Measurements from ENCODE around the gene SPANXD.

DNA sequence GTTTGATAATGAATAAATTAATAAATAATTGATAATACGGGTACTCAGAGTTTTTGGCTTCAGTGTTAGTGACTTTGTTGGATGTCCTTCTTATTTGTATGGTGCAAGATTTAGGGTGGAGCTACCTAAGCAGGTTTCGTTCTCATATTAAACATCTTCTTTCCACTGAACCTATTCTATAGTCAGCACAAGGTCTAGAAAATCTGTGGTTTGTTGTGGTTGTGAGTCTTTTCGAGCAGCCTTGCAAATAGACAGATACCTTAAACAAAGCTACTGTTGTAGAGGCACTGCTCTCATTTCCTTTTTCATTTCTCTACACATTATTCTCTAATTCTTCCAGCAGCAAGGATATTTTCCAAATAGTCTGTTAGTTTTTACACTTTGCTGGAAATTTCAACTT lies 38.1 kb upstream of the SPANXD start:
- TF ChIP-seq, protein P1, sequence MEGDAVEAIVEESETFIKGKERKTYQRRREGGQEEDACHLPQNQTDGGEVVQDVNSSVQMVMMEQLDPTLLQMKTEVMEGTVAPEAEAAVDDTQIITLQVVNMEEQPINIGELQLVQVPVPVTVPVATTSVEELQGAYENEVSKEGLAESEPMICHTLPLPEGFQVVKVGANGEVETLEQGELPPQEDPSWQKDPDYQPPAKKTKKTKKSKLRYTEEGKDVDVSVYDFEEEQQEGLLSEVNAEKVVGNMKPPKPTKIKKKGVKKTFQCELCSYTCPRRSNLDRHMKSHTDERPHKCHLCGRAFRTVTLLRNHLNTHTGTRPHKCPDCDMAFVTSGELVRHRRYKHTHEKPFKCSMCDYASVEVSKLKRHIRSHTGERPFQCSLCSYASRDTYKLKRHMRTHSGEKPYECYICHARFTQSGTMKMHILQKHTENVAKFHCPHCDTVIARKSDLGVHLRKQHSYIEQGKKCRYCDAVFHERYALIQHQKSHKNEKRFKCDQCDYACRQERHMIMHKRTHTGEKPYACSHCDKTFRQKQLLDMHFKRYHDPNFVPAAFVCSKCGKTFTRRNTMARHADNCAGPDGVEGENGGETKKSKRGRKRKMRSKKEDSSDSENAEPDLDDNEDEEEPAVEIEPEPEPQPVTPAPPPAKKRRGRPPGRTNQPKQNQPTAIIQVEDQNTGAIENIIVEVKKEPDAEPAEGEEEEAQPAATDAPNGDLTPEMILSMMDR (IDR thresholded peaks at IDR 0.05; ENCODE audit: insufficient read depth, low read depth, low read length), result no peak
- no peak for TF ChIP-seq EZH2 (IDR thresholded peaks at IDR 0.05; ENCODE audit: insufficient read depth, low read length)
